Skeletal muscle tissue (tissue), 4 donors: Measurements from ENCODE around the gene STK32C. TPM values are rescaled to one million over a fixed set of nuclear protein-coding genes. Genes with fewer than 3 reads are reported as not detected.

ENCODE experiments used
- H3K27ac ChIP-seq: one replicate; pipeline ENCODE4 v1.7.0; 2013; ENCODE audit warnings: mild to moderate bottlenecking, low read depth, low read length, inconsistent platforms
- H3K27me3 ChIP-seq, 3 donors: one replicate each; pipeline ENCODE4 v1.7.0; 2013; ENCODE audit warnings: low read length in 3 of 3; ENCODE audit not compliant: control insufficient read depth in 3 of 3, insufficient read depth in 3 of 3
- H3K36me3 ChIP-seq, 3 donors: one replicate each; pipeline ENCODE4 v1.7.0; 2013; ENCODE audit warnings: low read length in 3 of 3; ENCODE audit not compliant: control insufficient read depth in 3 of 3, insufficient read depth in 3 of 3
- H3K4me1 ChIP-seq, 3 donors: one replicate each; pipeline ENCODE4 v1.7.0; 2013; ENCODE audit warnings: low read length in 3 of 3, mild to moderate bottlenecking in 3 of 3; ENCODE audit not compliant: control insufficient read depth in 3 of 3, insufficient read depth in 3 of 3
- H3K4me3 ChIP-seq, 3 donors: one replicate each; pipeline ENCODE4 v1.7.0; 2013; ENCODE audit warnings: low read length in 3 of 3
- H3K9ac ChIP-seq, 3 donors: one replicate each; pipeline ENCODE4 v1.7.0; 2013; ENCODE audit warnings: low read length in 3 of 3, mild to moderate bottlenecking in 3 of 3, moderate library complexity in 2 of 3, low read depth in 1 of 3
- H3K9me3 ChIP-seq, 3 donors: one replicate each; pipeline ENCODE4 v1.7.0; 2013; ENCODE audit warnings: low read length in 3 of 3; ENCODE audit not compliant: control insufficient read depth in 3 of 3
- total RNA-seq: library from RNA; depleted of rRNA; stranded (reverse); fragments of >200 nt; gene quantifications from one replicate; pipeline ENCODE4 v1.2.3, GENCODE V29; 2014
- donor health status: Osteomylitis.

The STK32C gene
- total RNA-seq, 1 donor from 2014 or later, result 8.4 TPM

GRCh38 chr10:132242103-132242840 lies 65.5 kb downstream of the STK32C start:
- H3K4me3 ChIP-seq, result no peak overlapping the region
- no peak overlapping the region for H3K9ac ChIP-seq
- no peaks in the 10 kb centered on the region for H3K36me3 ChIP-seq
- H3K4me1 ChIP-seq, result no peaks in the 10 kb centered on the region
- peaks cover 0 to 15% (median 3%) of the 10 kb centered on the region in 3 donors for H3K27me3 ChIP-seq
- H3K27ac ChIP-seq, result no peak overlapping the region
- no peaks in the 10 kb centered on the region for H3K9me3 ChIP-seq

DNA sequence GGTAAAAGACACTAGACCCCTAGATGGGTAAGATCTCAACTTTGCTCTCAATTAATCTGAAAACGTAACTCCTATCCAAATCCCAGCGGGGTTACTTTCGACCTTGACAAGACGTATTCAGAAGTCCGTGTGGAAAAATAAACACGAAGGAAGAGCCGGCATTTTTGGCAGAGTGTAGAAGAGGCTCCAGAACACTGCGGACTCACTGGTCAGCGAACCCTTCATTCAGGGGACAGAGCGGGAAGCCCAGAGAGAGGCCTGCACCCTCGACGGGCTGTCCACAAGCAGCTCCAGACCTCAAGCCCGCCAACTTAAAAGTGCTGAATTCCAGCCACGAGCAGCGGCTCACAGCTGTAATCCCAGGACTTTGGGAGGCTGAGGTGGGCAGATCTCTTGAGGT lies 66.3 kb downstream of the STK32C start:
- H3K9me3 ChIP-seq, result no peaks in the 10 kb centered on the region
- no peaks in the 10 kb centered on the region for H3K4me1 ChIP-seq
- H3K36me3 ChIP-seq, result no peaks in the 10 kb centered on the region
- H3K27me3 ChIP-seq, result peaks cover 0 to 9% (median 3%) of the 10 kb centered on the region in 3 donors
- H3K9ac ChIP-seq, result no peak overlapping the region
- H3K4me3 ChIP-seq, result no peak overlapping the region
- H3K27ac ChIP-seq, result no peak overlapping the region

DNA sequence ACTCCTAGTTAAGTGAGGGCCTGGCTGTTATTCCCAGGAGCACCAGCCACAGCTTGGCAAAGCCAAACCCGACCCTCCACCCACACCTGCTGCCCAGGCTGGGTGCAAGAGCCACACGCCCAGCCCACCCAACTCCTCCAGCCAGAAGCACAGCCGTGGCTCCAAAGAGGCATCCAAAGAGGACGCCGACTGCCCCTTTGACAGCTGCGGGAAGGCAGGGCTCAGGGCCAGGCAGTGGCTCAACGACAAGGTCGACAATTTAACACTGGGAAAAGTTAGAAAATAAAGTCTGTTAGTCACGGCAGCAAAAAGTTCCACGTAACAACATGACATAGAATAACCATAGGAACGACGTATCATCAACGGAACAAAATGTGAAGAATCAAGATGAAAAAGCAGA lies 66.7 kb downstream of the STK32C start:
- no peak overlapping the region for H3K4me3 ChIP-seq
- no peaks in the 10 kb centered on the region for H3K4me1 ChIP-seq
- H3K36me3 ChIP-seq, result no peaks in the 10 kb centered on the region
- H3K9ac ChIP-seq, result no peak overlapping the region
- no peak overlapping the region for H3K27ac ChIP-seq
- peaks cover 0 to 9% (median 3%) of the 10 kb centered on the region in 3 donors for H3K27me3 ChIP-seq
- H3K9me3 ChIP-seq, result no peaks in the 10 kb centered on the region

GRCh38 chr10:132240581-132240980 lies 67.2 kb downstream of the STK32C start:
- H3K4me1 ChIP-seq, result no peaks in the 10 kb centered on the region
- H3K4me3 ChIP-seq, result no peak overlapping the region
- H3K27me3 ChIP-seq, result peaks cover 0 to 9% (median 3%) of the 10 kb centered on the region in 3 donors
- H3K9ac ChIP-seq, result no peak overlapping the region
- H3K9me3 ChIP-seq, result no peaks in the 10 kb centered on the region
- no peaks in the 10 kb centered on the region for H3K36me3 ChIP-seq
- no peak overlapping the region for H3K27ac ChIP-seq

- H3K4me1 ChIP-seq, result no peaks in the 10 kb centered on the region
- no peak overlapping the region for H3K27ac ChIP-seq
- no peaks in the 10 kb centered on the region for H3K9me3 ChIP-seq
- H3K36me3 ChIP-seq, result no peaks in the 10 kb centered on the region
- H3K4me3 ChIP-seq, result no peak overlapping the region
- H3K27me3 ChIP-seq, result peaks cover 0 to 9% (median 3%) of the 10 kb centered on the region in 3 donors
- H3K9ac ChIP-seq, result no peak overlapping the region
Measured at GRCh38 chr10:132240156-132240555, 67.6 kb downstream of the STK32C start.

- H3K36me3 ChIP-seq, result no peaks in the 10 kb centered on the region
- no peak overlapping the region for H3K4me3 ChIP-seq
- H3K9me3 ChIP-seq, result no peaks in the 10 kb centered on the region
- no peak overlapping the region for H3K27ac ChIP-seq
- peaks cover 0 to 9% (median 6%) of the 10 kb centered on the region in 3 donors for H3K27me3 ChIP-seq
- no peak overlapping the region for H3K9ac ChIP-seq
- H3K4me1 ChIP-seq, result no peaks in the 10 kb centered on the region
Measured at GRCh38 chr10:132239126-132240031, 68.4 kb downstream of the STK32C start.

DNA sequence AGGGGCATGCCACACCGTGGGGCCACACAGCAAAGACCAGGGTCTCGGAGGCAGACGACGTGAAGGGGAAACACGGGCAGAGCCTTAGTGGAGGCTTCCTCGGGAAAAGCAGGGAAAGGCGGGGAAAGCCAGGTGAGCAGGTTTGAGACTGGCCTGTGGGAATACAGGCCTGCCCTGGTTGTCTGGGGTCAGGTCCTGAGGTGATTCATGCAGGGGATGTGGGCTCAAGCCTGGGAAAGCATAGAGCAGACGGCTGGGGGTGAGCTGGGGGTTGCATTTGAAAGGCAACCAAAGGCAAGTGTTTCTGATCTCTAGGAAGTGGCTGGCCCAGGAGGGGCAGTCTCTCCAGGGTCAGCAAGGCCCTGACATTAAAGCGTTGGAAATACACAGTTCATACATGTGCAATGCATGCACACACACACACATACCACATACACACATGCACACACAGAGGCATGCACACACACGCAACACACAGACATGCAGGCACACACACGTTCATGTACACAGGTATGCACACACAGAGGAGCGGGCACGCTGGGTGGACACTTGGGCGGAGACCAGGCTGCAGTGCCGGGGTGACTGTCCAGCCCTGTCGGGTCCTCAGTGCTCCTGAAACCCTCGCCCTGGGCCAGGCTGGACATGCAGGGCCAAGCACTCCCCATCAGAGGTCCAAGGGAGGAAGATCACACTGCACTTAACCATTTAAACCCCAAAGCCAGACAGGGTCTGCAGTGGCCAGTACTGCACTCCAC lies 69.2 kb downstream of the STK32C start:
- H3K36me3 ChIP-seq, result no peaks in the 10 kb centered on the region
- no peak overlapping the region for H3K4me3 ChIP-seq
- no peak overlapping the region for H3K27ac ChIP-seq
- H3K9me3 ChIP-seq, result no peaks in the 10 kb centered on the region
- peaks cover 0 to 13% (median 8%) of the 10 kb centered on the region in 3 donors for H3K27me3 ChIP-seq
- H3K9ac ChIP-seq, result no peak overlapping the region
- H3K4me1 ChIP-seq, result no peaks in the 10 kb centered on the region

DNA sequence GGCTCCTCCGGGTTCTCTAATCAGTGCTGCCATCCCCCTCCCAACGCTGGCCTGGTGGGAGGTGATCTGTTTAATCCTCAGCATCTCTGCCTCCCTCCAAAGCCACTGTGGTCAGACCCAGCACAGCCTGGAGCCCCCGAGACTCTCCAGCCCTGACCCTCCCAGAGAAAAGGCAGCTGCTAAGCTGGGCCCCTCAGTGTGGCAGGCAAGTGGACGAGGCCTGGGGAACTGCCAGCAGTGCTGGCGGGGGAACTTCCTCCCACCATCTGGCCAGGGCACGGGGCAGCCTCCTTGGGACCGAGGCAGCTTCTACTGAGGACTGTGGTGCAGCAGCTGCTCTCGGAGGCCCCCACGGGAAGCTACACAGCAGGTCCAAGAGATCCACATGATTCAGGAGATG lies 69.9 kb downstream of the STK32C start:
- H3K27ac ChIP-seq, result no peak overlapping the region
- no peaks in the 10 kb centered on the region for H3K36me3 ChIP-seq
- H3K4me3 ChIP-seq, result no peak overlapping the region
- H3K9ac ChIP-seq, result no peak overlapping the region
- peaks cover 0 to 9% (median 8%) of the 10 kb centered on the region in 3 donors for H3K27me3 ChIP-seq
- H3K4me1 ChIP-seq, result no peaks in the 10 kb centered on the region
- H3K9me3 ChIP-seq, result no peaks in the 10 kb centered on the region

- Histone ChIP-seq H3K27me3 (peaks cover 0 to 9% (median 8%) of the 10 kb centered on the region in 3 donors), H3K9ac (no peak overlapping the region), H3K9me3 (no peaks in the 10 kb centered on the region), H3K4me1 (no peaks in the 10 kb centered on the region), H3K27ac (no peak overlapping the region), H3K4me3 (no peak overlapping the region), H3K36me3 (no peaks in the 10 kb centered on the region)
Measured at GRCh38 chr10:132237396-132237795, 70.4 kb downstream of the STK32C start.
